Testis (tissue), 2 donors: ENCODE measurements around the gene ZNF555.

Experiments
- CTCF ChIP-seq, 3 experiments: fragments of 450-650 bp in 2 of 3; fragments of 200-600 bp in 1 of 3; sonication (generic) in 1 of 3; IDR thresholded peaks; one replicate each; pipeline ENCODE4 v1.5.1; 2016 to 2019; ENCODE audit warnings: antibody characterized with exemption in 3 of 3, mild to moderate bottlenecking in 2 of 3, moderate library complexity in 1 of 3
- POLR2A ChIP-seq: fragments of 450-650 bp; IDR thresholded peaks from one replicate; pipeline ENCODE4 v1.6.1; 2017; ENCODE audit warnings: antibody characterized with exemption, mild to moderate bottlenecking, moderate library complexity

GRCh38 chr19:2896694-2897093 lies 55.4 kb downstream of the ZNF555 start:
- TF ChIP-seq CTCF (IDR thresholded peaks at IDR 0.05) (no peak), POLR2A (no peak)
